Fibroblast of the aortic adventitia (primary cell): ENCODE measurements around the gene ERCC4. TPM values are rescaled to one million over a fixed set of nuclear protein-coding genes. Genes with fewer than 3 reads are reported as not detected.

ENCODE experiments used
- DNase-seq: peaks from one replicate; pipeline ENCODE4 v3.0.0-alpha.2; 2010; ENCODE audit warnings: low read depth
- H3K4me3 ChIP-seq: 2 replicates; pipeline ENCODE4 v1.5.1; 2011; ENCODE audit warnings: low read depth, mild to moderate bottlenecking, control low read depth, low read length, moderate library complexity
- CTCF ChIP-seq: IDR thresholded peaks from 2 replicates; pipeline ENCODE4 v1.5.1; 2011; ENCODE audit warnings: mild to moderate bottlenecking, low read length, control low read depth, inconsistent platforms; ENCODE audit not compliant: insufficient read depth
- total RNA-seq: library from RNA; depleted of rRNA; stranded (reverse); fragments of >200 nt; gene quantifications from 2 replicates; pipeline ENCODE4 v1.2.3, GENCODE V29; 2012; ENCODE audit warnings: low replicate concordance

ERCC4 gene
- total RNA-seq, 1 donor: 16.4 TPM

GRCh38 chr16:13995194-13995593, 75.2 kb downstream of the ERCC4 start:
- no peak overlapping the region for H3K4me3 ChIP-seq
- TF ChIP-seq CTCF: no peak
- no peak for DNase-seq

- H3K4me3 ChIP-seq: no peak overlapping the region
- no peak for DNase-seq
- TF ChIP-seq CTCF: no peak
Measured at GRCh38 chr16:13996778-13997288, 76.9 kb downstream of the ERCC4 start.

GRCh38 chr16:13997526-13997925, 77.6 kb downstream of the ERCC4 start:
- no peak overlapping the region for H3K4me3 ChIP-seq
- TF ChIP-seq CTCF: no peak
- DNase-seq: no peak

GRCh38 chr16:13997933-13998332, 78.0 kb downstream of the ERCC4 start:
- TF ChIP-seq CTCF: no peak
- DNase-seq: no peak
- no peak overlapping the region for H3K4me3 ChIP-seq

- no peak for TF ChIP-seq CTCF
- no peak overlapping the region for H3K4me3 ChIP-seq
- no peak for DNase-seq
Measured at GRCh38 chr16:13999071-13999894, 79.3 kb downstream of the ERCC4 start.

GRCh38 chr16:13999895-14000425, 80.0 kb downstream of the ERCC4 start:
- no peak overlapping the region for H3K4me3 ChIP-seq
- TF ChIP-seq CTCF: no peak
- no peak for DNase-seq
